UCSD-AML1 (cell line): ENCODE data around the gene PARP2.
A peak's percentile ranks its signal among the peaks of the same experiment; 100 is the strongest.
"Not testable (repeated sequence)": the region's sequence is repeated elsewhere in the genome, so short reads cannot be mapped to it uniquely, and the experiment has no call there.

Experiments
- DNase-seq: peaks from one replicate; lab custom pipeline; 2025; ENCODE audit not compliant: unreplicated experiment; lab: John Stamatoyannopoulos, UW

The PARP2 gene, protein sequence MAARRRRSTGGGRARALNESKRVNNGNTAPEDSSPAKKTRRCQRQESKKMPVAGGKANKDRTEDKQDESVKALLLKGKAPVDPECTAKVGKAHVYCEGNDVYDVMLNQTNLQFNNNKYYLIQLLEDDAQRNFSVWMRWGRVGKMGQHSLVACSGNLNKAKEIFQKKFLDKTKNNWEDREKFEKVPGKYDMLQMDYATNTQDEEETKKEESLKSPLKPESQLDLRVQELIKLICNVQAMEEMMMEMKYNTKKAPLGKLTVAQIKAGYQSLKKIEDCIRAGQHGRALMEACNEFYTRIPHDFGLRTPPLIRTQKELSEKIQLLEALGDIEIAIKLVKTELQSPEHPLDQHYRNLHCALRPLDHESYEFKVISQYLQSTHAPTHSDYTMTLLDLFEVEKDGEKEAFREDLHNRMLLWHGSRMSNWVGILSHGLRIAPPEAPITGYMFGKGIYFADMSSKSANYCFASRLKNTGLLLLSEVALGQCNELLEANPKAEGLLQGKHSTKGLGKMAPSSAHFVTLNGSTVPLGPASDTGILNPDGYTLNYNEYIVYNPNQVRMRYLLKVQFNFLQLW

DNA sequence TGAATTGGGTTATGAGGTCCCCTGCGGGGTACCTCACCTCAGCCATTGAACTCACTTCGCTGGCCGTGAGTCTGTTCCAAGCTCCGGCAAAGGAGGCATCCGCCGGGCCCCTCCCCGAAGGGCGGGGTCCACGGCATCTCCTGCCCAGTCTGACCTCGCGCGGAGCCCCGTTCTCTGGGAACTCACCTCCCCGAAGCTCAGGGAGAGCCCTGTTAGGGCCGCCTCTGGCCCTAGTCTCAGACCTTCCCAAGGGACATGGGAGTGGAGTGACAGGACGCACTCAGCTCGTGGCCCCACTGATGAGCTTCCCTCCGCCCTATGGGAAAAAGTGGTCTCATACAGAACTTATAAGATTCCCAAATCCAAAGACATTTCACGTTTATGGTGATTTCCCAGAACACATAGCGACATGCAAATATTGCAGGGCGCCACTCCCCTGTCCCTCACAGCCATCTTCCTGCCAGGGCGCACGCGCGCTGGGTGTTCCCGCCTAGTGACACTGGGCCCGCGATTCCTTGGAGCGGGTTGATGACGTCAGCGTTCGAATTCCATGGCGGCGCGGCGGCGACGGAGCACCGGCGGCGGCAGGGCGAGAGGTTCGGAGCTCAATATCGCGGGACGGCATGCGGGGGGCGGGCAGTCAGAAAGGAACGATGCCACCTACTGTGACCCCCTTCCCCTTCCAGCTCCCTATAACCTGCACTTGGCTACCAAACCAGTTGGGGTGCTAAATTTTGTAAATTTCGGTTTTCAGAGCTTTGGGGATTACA, at the start of gene PARP2:
Gene PARP2 (plus strand): TSS at position 544 of the 770 bp plus-strand sequence. CDS start 7 bp downstream, at position 551.
- peak; percentile 99 for DNase-seq

DNA sequence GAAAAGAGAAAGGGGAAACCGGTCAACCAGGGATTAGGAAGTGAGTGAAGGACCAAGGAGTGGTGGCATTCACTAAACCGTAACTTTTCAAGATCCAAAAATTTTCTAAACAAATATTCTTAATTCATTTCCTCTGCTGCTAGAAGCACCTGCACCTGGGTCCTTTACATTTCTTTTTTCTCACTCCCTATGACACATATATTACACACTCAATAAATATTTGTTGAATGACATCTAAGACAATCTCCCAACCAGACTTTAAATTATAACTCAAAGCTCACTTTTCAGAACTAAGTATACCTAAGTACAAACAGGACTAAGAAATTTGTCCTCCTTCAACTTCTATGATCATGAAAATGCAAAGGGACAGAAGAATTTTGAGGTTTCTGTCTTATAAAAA, 48.8 kb upstream of the PARP2 start:
- no peak for DNase-seq

DNA sequence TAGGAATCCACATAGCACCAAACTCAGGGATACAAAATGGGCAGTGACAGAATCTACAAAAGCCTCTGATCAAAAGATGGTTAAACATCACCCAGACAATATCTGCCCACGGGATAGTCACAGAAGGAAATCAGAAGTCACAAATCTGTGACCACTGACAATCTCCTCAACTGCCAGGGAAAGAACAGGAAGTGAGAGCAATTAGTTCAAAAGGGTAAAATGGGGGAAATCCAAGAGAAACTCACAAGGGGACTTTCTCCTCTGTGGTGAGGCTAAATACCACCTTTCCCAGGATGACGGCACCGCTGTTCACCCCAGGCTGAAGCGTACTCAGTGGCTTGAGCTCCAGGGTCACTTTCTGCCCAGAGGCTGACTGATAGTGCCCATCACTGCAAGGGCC, 48.4 kb upstream of the PARP2 start:
- DNase-seq, result no peak

DNA sequence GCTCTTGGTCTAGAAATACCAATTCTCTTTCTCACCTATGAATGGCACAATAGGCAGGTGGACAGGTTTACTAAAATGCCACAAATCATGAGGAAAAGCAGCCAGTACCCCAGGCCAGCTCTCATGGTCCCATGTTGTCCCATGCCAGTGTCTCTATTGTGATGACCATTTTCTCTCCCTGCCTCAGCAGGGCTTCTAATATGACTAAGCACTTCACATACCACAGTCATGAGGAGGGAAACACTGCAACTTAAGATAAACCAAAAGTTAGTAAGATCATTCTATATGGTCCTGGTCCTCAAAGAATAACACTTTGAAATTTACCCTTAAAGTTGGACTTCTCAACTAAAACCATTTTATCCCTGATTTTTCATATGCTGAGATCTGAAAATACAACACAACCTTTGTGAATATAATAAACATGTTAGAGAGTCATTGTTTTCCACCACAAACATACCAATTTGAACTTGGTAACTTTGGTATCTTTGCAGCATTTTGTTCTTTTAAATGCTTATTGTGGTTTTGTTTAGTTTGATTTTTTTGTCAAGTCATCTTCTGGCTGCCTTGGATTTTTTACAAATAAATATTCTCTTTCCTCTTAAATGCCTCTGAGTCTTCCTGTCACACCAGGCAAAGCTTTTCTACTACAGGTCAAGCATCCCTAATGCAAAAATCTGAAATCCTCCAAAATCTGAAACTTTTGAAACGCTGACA, 41.2 kb upstream of the PARP2 start:
- peak; percentile 15 for DNase-seq

DNA sequence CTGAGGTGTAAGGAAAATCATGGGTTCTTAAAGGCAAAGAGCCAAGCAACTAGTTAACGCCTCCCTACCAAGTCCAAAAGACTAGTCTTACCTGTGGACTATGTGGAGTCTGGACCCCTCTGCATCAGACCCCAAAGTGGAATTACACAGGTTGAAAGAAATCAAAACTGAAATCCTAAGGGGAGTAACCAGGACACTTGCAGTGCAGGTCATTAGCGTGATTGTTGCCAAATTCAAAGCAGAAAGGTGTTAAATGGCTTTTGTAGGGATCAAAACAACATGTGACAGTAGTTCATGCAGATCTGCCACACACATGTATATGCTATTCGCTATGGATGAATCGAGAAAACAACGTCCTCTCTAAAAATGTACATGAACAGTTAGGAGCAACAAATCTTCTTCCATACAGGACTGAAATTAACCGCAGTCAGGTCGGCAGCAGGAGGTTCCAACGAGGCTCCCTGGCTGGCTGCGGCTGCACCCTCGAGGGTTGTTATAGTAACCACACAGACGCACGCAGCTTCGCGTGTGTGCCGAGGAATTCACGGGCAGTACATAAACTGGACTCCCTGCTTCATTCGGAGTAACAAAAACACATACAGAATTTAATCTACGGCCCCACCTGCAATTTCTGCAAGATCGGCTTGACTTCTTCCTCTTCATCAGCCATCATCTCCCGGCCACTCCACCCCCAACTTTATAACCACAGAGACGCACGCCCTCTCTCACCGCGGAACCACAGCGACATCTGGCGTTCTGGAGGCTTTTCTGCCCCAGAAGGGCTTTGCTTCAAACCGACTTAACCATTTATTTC, 38.0 kb upstream of the PARP2 start, which contains the start of gene TTC5:
Gene TTC5 (minus strand): TSS at position 687 of the 814 bp plus-strand sequence. CDS start 14 bp downstream, at position 673.
- DNase-seq, result peak; percentile 90

DNA sequence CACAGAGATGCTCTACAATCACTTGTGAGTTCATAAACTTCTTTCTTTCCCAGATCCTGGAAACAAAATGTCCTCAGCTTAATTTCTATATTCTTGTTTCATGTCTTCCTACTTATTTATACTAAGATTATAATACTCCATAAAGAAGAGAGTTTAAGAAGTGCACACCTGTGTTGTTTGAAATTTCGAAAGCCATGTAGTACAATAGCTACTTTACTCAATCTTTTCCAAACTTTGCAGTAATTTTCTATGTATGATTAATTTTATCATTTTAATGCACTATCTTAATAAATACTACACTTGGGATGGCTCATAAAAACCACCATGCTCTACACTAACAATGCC, 37.4 kb upstream of the PARP2 start:
- no peak for DNase-seq

DNA sequence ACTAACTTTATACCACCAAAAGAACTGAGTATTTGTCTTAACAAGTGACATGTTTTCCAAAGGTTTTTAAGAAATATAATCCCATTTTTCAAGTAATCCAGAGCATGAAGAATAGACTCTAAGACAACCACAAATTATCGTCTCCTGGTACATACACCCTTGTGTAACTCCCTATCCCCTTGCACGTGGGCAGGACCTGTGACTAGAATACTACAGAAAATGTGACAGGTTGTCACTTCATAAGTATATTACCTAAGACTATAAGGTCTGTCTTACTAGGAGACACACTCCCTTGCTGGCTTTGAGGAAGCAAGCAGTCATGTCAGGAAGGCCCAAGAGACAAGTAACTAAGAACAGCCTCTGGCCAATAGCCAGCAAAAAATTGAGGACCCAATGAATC, 29.4 kb upstream of the PARP2 start:
- no peak for DNase-seq

DNA sequence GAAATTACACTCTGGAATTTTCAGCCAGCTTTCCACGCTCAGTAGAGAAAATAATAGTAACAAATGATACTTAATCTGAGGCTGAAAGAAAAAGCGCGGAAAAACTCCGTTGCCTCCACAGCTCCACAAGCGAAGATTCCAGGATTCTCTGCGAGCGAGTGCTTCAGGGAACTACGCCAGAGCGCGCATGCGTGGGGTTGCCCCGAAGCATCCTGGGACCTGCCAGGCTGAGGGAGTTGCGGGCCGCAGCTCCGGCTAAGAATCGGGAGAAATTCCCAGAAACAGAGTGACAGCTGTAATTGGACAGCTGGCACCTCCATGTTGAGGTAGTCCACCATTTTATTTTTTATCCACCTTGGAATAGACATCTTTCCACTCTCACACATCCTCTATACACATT, 25.7 kb upstream of the PARP2 start:
- DNase-seq, result no peak

DNA sequence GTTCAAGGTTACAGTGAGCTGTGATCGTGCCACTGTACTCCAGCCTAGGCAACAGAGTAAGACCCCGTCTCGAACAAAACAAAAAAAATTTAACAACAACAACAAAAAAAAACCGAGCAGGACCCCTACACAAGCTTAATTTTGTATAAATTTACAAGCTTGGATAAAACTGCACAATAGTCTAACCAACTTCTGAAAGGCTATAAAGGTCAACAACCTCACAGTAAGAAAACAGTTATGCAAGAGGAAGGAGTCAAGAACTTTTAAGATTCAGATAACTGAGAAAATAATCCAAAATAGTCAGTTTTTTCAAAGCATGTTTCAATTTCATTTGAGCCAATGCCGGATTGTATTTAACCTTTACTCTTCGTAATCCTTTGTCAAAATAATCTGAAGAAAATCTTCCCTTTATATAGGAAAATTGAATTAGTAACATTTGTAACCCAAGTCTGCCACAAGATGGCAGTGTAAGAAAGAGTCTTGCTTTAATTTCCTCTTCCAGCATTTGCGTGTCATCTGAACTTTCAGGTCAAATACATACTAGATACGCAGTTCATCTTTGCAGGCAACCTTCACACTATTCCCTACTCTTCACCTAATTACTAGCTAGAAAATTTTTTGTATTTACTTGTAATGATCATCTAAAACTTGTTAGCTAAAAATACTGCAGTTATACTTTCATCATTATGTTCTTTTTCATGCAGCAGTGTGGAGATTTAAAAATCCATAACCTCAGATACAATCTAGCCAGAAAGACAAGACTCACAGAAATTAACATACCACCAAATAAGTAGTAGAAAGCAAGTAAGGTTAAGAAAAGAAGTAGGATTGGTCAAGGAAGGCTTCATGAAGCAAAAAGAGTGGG, 16.2 kb upstream of the PARP2 start:
- DNase-seq, result no peak

DNA sequence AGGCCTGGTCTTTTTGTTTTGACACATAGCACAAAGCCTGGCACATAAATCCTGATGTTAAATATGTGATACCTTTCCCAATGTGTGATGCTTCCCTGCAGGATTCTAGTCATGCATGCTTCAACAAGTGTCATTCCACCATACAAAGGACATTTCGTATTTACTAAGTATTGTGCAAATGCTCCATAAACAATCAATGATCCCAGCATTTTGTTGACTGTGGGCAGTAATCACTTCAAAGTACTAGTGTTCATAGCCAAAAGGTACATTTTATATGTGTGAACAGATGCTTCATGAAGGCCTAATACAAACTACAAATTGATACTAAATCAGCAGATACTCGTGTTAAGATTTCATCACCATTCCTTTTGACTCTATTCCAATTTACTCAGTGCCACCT, 14.7 kb upstream of the PARP2 start:
- no peak for DNase-seq

DNA sequence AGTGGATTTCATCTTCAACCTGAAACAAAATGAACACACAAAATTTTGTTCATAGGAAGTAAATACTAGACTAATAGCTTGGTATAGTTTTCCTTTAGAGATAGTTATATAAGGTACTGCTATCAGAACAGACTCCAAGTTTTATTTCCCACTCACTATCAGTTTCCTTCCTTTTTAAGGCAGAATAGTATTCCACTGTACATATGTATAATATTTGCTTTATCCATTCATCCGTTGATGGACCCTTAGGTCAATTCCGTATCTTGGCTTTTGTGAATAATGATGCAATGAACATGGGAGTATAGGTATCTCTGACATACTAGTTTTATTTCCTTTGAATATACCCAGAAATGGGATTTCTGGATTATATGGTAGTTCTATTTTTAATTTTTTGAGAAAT, 14.1 kb upstream of the PARP2 start:
- DNase-seq, result no peak

DNA sequence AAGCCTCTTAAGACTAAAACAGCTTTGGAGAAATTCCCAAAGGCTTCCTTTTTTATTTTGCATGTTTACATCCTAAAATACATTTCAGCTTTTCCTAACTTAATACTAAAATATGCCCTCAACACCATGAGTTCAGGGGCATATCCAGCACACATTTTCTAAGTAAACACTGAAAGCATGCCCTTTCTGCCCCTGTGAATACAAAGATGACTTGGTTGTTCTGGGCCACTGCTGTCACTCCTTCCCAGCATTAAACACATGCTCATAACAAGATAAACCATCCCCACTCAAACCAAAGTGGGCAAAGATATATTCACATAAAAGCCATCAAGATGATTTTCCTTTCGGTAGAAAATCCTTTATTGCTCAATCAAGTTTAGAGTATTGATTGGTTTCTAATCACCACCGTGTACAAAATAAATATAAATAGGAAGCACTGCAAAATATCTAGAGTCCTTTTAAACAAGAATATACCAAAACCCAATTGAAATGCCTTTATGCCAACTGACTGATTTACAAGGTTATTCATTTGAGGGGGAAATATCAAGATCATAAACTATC, 12.3 kb upstream of the PARP2 start:
- DNase-seq, result no peak

DNA sequence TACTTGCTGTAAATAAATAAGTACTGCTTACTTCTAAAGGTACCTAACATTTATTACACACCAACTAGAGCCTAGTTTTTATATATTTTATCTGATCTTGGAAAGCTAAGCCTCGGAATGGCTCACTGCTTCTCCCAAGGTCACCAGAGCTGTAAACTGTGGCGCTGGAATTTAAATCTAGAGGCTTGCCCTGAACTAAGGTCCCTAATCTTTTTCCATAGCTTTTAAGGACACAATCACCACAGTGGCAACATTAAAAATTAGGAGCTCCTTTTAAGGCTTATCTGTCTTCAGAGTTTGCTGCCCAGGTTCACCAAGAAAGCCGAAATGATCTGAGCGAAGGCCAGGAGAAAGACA, 11.0 kb upstream of the PARP2 start:
- DNase-seq, result no peak

DNA sequence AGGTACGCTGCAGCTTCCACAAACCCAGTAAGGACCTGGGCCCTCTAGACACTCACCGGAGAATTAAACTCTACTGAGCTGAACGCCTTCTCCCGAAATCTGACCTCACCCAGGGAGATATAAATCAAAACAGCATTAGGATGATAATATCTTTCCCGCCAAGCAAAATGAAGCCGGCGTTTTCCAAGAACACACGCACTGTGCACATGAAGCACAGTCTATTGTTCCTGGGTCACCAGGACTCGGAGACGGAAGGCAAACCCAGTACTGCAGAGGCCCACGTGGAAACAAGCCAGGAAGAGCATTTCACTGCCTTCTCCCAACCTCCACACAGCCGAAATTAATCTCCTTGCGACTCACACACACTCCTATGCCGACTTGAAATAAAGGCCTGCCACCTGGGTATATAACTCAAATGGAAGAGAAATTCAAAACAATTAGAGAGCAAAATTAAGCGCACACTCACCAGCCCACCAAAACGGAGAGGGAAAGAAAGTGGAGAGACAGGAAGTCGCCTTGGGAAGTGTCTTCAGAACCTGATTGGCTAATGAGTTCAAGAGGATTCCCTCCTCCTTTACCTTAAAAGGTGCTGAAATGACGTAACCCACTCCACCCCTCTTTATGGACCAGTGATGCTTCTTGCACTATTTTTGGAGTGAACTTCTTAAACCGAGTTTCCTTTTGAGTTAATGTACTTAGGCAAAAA, 10.5 kb upstream of the PARP2 start, which contains the start of gene CCNB1IP1:
Gene CCNB1IP1 (minus strand): TSS at position 492 of the 706 bp plus-strand sequence. CDS start 16,756 bp downstream, outside the sequence.
- peak; percentile 47 for DNase-seq

DNA sequence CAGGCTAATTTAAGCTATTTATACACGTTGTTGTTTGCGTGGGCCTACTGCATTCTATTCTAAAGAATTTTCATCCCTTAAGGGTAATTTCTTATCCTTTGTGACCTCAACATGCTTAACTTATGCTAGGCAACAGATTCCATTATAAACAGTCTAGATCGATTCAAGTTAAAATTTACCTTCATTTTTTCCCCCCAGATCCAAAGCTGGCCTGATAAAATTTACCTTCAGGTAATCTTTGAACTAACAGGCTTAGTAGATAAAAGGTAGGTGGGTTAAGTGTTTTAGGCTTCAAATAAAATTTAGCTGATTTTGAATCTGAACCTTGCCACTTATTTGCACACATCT, 10.0 kb upstream of the PARP2 start:
- no peak for DNase-seq

DNA sequence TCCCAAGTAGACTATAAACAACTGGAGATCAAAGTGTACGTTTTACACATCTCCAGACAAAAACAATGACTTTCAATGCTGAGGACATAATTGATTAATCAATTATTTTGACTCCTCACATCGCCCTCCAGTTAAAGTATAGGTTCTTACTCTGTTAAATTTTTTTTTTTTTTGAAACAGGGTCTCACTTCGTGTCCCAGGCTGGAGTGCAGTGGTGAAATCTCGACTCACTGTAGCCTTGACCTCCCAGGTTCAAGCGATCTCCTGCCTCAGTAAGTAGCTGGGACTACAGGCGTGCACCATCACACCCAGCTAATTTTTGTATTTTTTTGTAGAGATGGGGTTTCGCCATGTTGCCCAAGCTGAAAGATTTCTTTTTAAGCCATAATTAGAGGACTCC, 9.4 kb upstream of the PARP2 start:
- DNase-seq, result no peak

DNA sequence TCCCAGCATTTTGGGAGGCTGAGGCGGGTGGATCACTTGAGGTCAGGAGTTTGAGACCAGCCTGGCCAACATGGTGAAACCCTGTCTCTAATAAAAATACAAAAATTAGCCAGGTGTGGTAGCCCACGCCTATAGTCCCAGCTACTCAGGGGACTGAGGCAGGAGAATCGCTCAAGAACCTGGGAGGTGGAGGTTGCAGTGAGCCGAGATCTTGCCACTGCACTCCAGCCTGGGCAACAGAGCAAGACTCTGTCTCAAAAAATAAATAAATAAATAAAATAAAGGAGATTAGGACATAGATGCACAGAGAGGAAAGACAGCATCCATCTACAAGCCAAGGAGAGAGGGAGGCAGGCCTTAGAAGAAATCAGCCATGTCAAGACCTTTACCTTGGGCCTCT, 2.4 kb upstream of the PARP2 start:
- not testable (repeated sequence) for DNase-seq

DNA sequence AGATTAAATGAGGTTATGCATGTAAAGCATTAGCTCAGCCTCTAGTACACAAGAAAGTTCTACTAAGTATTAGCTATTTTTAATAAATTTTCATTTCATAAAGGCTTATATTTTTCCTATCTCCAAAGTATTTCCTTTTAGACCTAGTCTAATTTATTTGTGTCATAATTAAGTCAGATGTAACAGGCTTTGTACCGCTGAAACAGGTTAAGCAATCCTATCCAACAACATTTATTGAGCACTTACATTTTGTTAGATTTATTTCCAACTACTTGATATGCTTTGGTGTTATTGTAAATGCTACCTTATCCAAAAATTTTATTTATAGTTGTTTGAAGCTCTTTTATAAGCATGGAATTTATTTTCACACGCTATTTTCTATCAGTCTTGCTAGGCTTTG, 1.8 kb upstream of the PARP2 start:
- DNase-seq, result no peak

DNA sequence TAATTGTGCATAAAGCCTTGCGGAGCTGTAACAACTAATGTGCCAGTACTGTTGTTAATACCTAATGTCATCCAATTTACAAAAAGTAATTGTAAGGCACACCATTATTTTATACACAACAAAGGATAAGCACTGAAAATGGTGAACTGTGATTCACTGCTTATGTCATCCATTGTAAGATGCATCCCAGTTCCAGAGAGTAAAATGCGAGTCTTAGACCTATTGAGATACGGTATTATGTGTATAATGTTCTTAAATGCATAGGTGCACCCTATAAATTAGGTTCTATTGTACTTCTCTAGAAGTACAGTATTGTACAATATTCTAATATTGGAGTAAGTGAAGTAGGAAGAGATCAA, 406 bp downstream of the PARP2 start:
- DNase-seq, result no peak
